ENCODE measurements around the gene MEF2B. TPM values are rescaled to one million over a fixed set of nuclear protein-coding genes. Genes with fewer than 3 reads are reported as not detected.

MEF2B gene
- total RNA-seq, 1 donor from 2014 or later, result 0.49 TPM

DNA sequence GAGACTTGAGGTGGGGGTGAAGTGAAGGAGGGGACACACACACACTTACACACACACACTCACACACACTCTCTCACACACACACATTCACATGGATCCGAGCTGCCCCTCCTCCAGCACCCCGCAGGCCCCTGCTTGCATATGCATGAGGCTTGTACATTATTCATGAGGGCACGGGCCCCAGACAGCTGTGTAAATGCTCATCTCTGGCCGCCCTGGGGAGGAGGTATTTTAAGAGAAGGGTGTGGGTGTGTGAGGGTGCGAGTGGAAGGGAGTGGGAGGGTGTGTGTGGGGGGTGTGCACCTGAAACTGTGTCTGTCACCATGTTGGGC, 44.1 kb upstream of the MEF2B start:
- Histone ChIP-seq H3K9me3 (replicated peaks) (no peaks in the 10 kb centered on the region), H3K36me3 (no peaks in the 10 kb centered on the region), H3K27me3 (ENCODE audit: low read depth) (peaks cover 99% of the 10 kb centered on the region), H3K4me1 (no peaks in the 10 kb centered on the region), H3K27ac (replicated peaks) (no peak overlapping the region), H3K4me3 (no peak overlapping the region)
- intact Hi-C loops (cut with micrococcal nuclease), result no loop called here
- TF ChIP-seq, protein P1, sequence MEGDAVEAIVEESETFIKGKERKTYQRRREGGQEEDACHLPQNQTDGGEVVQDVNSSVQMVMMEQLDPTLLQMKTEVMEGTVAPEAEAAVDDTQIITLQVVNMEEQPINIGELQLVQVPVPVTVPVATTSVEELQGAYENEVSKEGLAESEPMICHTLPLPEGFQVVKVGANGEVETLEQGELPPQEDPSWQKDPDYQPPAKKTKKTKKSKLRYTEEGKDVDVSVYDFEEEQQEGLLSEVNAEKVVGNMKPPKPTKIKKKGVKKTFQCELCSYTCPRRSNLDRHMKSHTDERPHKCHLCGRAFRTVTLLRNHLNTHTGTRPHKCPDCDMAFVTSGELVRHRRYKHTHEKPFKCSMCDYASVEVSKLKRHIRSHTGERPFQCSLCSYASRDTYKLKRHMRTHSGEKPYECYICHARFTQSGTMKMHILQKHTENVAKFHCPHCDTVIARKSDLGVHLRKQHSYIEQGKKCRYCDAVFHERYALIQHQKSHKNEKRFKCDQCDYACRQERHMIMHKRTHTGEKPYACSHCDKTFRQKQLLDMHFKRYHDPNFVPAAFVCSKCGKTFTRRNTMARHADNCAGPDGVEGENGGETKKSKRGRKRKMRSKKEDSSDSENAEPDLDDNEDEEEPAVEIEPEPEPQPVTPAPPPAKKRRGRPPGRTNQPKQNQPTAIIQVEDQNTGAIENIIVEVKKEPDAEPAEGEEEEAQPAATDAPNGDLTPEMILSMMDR (IDR thresholded peaks at IDR 0.05; ENCODE audit: borderline replicate concordance), result no peak
- DNase-seq, result no peak

DNA sequence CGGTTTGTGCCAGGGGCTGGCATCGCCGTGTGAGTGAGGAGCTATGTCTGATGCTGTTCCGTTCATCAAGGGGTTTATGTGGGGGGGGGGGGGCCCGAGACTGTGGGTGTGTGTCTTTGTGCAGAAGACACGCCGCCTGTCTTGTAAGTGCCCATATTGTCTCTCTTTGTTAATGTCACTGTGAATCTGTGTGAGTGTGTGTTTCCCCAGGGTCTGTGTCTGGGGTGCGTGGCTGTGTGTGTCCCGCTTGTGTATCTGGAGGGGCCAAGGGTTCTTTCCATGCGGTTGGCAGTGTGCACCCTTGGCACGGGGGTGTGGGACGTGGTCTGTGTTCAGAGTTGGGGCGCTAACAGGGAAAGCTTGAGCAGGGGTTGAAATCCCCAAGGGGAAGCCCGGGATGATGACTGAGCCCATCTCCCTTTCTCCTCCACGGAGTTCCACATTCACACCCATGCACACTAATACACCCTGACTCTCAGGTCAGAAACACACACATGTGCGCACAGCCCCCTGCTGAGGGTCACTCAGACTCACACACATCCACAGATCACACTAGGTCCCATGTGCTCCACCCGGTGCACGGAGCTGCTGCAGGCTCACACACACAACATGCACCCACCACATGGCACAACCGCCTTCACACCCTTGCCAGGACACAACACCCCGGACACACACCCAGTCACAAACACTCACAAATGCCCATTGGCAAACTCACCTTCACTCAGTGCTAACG, 43.5 kb upstream of the MEF2B start:
- H3K36me3 ChIP-seq, result no peaks in the 10 kb centered on the region
- peaks cover 99% of the 10 kb centered on the region for H3K27me3 ChIP-seq (ENCODE audit: low read depth)
- H3K4me1 ChIP-seq, result no peaks in the 10 kb centered on the region
- DNase-seq, result no peak
- TF ChIP-seq, protein P1 (IDR thresholded peaks at IDR 0.05; ENCODE audit: borderline replicate concordance), result no peak
- no peaks in the 10 kb centered on the region for H3K9me3 ChIP-seq (replicated peaks)
- H3K27ac ChIP-seq (replicated peaks), result no peak overlapping the region
- intact Hi-C loops (cut with micrococcal nuclease), result no loop called here
- no peak overlapping the region for H3K4me3 ChIP-seq

DNA sequence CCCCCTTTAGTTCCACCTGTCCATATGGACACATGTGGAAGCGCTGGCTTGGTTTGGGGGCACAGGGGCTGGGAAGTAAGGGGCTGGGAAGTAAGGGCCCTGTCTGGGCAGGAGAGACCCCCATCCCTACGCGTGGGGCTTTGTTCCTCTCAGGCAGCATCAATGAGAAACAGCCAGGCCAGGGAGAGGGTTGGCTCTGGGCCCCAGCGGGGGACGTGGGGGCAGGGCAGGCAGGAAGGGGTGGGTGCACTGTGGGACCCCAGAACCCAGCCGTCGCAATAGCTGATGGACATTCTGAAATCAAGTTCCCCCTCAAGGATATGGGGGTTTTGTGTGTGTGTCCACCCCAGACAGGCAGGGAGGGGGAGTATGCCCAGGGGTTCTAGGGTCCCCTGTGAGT, 42.9 kb upstream of the MEF2B start:
- intact Hi-C loops (cut with micrococcal nuclease), result no loop called here
- H3K27me3 ChIP-seq (ENCODE audit: low read depth), result peaks cover 99% of the 10 kb centered on the region
- DNase-seq, result no peak
- H3K9me3 ChIP-seq (replicated peaks), result no peaks in the 10 kb centered on the region
- no peaks in the 10 kb centered on the region for H3K4me1 ChIP-seq
- TF ChIP-seq, protein P1 (IDR thresholded peaks at IDR 0.05; ENCODE audit: borderline replicate concordance), result no peak
- H3K4me3 ChIP-seq, result no peak overlapping the region
- H3K27ac ChIP-seq (replicated peaks), result no peak overlapping the region
- H3K36me3 ChIP-seq, result no peaks in the 10 kb centered on the region

DNA sequence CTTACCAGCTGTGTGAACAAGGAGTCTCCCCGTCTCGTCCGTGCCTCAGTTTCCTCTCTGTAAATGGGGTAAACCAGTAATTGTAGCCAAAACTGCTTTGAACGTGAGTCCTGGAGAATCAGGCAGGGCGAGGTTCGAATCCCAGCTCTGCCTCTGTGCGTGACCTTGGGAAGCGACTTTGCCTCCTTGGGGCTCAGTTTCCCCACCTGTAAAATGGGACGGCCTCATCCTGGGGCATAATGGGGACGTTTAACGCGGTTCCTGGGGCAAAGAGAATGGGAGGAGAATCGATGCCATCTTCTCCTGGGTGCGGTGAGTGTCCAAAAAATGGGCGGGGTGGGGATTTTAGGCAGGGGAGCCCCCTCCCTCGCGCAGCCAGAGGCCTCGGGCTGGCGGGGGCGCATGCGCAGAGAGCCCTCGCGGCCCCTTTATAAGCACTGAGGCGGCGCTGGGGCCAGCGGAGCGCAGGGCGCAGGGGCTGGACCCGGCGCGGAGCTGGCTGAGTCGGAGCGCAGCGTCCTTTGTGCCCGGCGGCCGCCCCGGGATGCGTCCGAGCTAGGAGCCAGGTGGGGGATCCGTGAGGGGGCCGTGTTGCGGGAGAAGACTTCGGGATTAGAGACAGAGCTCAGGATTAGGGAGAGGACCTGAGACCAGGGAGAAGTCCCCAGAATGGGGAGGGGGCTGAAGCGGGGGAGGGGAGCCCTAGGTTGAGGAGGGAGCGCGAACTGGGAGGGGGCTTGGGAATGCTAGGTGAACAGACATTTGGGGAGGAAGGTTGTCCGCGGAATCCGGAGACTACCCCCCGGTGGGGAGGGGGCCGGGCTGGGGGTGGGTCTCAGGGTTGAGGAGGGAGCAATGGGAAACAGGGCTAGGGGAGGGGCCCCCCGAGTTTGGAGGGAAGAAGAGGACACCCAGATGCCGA, 41.7 kb upstream of the MEF2B start, which contains the start of gene NCAN:
NCAN (plus strand) TSS at position 460 of the 922 bp plus-strand sequence. CDS start 4,996 bp downstream, outside the sequence.
- H3K27me3 ChIP-seq (ENCODE audit: low read depth), result peaks cover 93% of the 10 kb centered on the region
- H3K27ac ChIP-seq (replicated peaks), result no peak within 1 kb of the TSS
- no peaks in the 10 kb centered on the region for H3K9me3 ChIP-seq (replicated peaks)
- no peaks in the 10 kb centered on the region for H3K36me3 ChIP-seq
- intact Hi-C loops (cut with micrococcal nuclease), result no loop called here
- no peaks in the 10 kb centered on the region for H3K4me1 ChIP-seq
- TF ChIP-seq, protein P1 (IDR thresholded peaks at IDR 0.05; ENCODE audit: borderline replicate concordance), result no peak
- H3K4me3 ChIP-seq, result no peak within 1 kb of the TSS
- DNase-seq, result no peak

DNA sequence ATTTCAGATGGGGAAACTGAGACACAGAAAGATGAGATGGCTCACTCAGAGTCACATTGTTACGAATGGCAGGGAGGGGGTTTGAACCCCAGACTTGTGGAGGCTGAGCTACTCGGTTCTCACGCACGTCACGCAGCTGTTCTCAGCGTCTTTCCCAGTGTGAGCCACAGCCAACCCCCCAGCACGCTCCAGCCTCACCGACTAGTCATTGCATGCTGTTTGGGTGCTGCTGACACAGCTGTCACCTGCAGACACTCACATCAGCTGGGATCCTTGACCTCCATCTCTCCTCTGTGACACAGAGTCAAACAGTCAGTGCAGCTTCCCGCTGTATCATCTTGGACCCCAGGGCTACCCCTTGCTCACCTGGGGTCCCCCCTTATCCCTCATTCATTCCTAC, 39.3 kb upstream of the MEF2B start:
- Histone ChIP-seq H3K27ac (replicated peaks) (no peak overlapping the region), H3K4me1 (no peaks in the 10 kb centered on the region), H3K36me3 (no peaks in the 10 kb centered on the region), H3K4me3 (no peak overlapping the region), H3K27me3 (ENCODE audit: low read depth) (peaks cover 78% of the 10 kb centered on the region), H3K9me3 (replicated peaks) (no peaks in the 10 kb centered on the region)
- TF ChIP-seq, protein P1 (IDR thresholded peaks at IDR 0.05; ENCODE audit: borderline replicate concordance), result no peak
- intact Hi-C loops (cut with micrococcal nuclease), result no loop called here
- DNase-seq, result no peak

Data from left ventricle myocardium inferior (tissue), 1 donor.